ENCODE data around the gene PRDX1. TPM values are rescaled to one million over a fixed set of nuclear protein-coding genes. Genes with fewer than 3 reads are reported as not detected.
"Not testable (repeated sequence)": the region's sequence is repeated elsewhere in the genome, so short reads cannot be mapped to it uniquely, and the experiment has no call there.

The PRDX1 gene
- total RNA-seq, 2 experiments from 2014 or later, result 473 to 580 TPM

DNA sequence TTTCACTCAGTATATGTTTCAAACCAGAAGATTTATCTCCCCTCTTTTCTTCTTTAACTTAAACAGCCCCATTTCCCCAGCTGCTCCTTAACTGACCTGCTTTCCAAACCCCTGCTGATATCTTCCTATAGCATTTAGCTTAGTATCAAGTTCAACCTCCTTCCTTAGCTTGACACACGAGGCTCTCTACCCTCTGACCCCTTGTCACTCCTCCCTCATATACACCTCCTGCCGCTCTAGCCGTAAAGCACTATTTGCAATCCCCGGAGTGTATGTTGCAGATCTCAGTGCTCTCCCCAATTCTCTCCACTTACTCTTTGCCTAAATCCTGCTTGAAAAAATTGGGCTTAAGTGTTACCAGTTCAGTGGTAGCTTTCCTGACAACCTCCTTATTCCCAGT is 15.2 kb upstream of the PRDX1 start:
- no peak overlapping the region for H3K27ac Mint-ChIP-seq
- H3K4me3 Mint-ChIP-seq, result no peak overlapping the region
- intact Hi-C loops (cut with DNase I, micrococcal nuclease), result loop anchor here in 1 of 2 experiments (2.0 kb wide), 1 partner anchor 14 kb away; no protein-coding TSS in a partner anchor
- peaks cover 13% of the 10 kb centered on the region for H3K4me1 Mint-ChIP-seq
- no peaks in the 10 kb centered on the region for H3K27me3 Mint-ChIP-seq
- H3K36me3 Mint-ChIP-seq (ENCODE audit: low read depth), result no peaks in the 10 kb centered on the region
- ChIA-PET CTCF (interaction anchor here (0.5 to 1.2 kb wide), 4 partner anchors 12 to 116 kb away, joined by 3 to 4 read pairs (median 3); no protein-coding TSS in a partner anchor), POLR2A (interaction anchor here (1.6 kb wide), 1 partner anchor 15 kb away, joined by 11 read pairs; the partner anchor contains the start of gene PRDX1)
- DNase-seq, result no peak
- ATAC-seq, result no peak
- no peaks in the 10 kb centered on the region for H3K9me3 Mint-ChIP-seq (ENCODE audit: low read depth)

DNA sequence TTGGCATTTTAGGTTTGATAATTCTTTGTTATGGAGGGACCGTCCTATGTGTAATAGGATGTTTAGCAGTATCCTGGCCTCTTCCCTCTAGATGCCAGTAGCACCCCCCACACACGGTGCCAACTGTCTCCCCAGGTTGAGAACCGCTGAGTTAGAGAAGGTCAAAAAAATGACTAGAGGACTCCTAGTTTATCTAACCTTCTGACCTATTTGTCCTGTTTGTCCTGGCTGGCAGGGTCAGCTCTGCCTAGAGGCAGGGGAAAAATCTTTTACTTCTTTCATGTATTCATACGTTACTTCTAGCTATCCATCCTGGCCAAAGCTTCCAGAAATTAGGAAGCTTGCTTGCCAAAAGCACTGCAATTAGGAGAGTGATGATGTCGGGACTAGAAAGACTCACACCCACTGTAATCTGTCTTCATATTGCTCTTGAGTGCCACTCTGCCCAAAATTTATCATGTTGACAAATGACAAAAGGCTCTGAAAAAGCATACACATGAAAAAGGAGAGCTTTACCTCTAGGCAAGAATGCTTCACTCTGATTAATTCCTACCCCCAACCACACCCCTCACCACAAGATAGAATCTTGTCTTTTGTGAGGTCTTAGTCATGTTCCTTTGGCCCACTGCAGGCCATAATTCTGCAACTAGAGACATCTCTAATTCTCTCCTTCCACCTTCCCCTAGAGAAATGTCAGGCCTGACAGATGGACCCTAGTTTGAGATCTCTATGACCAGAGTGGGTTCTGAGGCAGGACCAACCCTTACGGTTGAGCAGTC is 14.5 kb upstream of the PRDX1 start:
- peak; percentile 93 for ATAC-seq
- no peaks in the 10 kb centered on the region for H3K36me3 Mint-ChIP-seq (ENCODE audit: low read depth)

DNA sequence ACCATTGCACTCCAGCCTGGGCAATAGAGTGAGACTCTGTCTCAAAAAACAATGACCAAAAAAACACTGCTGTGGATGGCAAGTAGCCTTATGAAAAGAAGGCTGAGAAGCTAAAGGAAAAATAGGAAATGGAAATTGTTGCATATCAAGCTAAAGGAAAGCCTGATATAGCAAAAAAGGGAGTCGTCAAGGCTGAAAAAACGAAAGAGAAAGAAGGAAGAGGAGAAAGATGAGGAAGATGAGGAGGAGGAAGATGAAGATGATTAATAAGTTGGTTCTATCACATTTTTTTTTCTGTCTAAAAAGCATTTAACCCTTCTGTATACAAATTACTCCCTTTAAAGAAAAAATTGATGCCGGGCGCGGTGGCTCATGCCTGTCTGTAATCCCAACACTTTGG is 10.2 kb upstream of the PRDX1 start:
- DNase-seq, result no peak
- no peaks in the 10 kb centered on the region for H3K9me3 Mint-ChIP-seq (ENCODE audit: low read depth)
- no peaks in the 10 kb centered on the region for H3K36me3 Mint-ChIP-seq (ENCODE audit: low read depth)
- H3K27ac Mint-ChIP-seq, result no peak overlapping the region
- H3K4me3 Mint-ChIP-seq, result no peak overlapping the region
- ChIA-PET POLR2A (interaction anchor here (0.5 kb wide), 1 partner anchor 13 kb away, joined by 3 read pairs; no protein-coding TSS in a partner anchor), CTCF (interaction anchor here (0.6 kb wide), 1 partner anchor 31 kb away, joined by 4 read pairs; the partner anchor contains the start of gene MMACHC)
- H3K4me1 Mint-ChIP-seq, result peaks cover 12% of the 10 kb centered on the region
- intact Hi-C loops (cut with DNase I, micrococcal nuclease), result no loop called here
- H3K27me3 Mint-ChIP-seq, result no peaks in the 10 kb centered on the region
- ATAC-seq, result no peak

More for the DNA sequence above, 14.5 kb upstream of the PRDX1 start:
- intact Hi-C loops (cut with DNase I, micrococcal nuclease), result loop anchor here in 1 of 2 experiments (2.0 kb wide), 1 partner anchor 13 kb away; no protein-coding TSS in a partner anchor
- Mint-ChIP-seq H3K27me3 (no peaks in the 10 kb centered on the region), H3K27ac (no peak overlapping the region), H3K4me1 (peaks cover 15% of the 10 kb centered on the region), H3K9me3 (ENCODE audit: low read depth) (no peaks in the 10 kb centered on the region), H3K4me3 (no peak overlapping the region)
- no peak for DNase-seq
- ChIA-PET POLR2A (interaction anchor here (1.6 kb wide), 1 partner anchor 15 kb away, joined by 11 read pairs; the partner anchor contains the start of gene PRDX1), CTCF (interaction anchor here (0.7 to 1.2 kb wide), 6 partner anchors 12 to 727 kb away, joined by 3 to 5 read pairs (median 3); partner anchors contain the start of gene PRDX1)

DNA sequence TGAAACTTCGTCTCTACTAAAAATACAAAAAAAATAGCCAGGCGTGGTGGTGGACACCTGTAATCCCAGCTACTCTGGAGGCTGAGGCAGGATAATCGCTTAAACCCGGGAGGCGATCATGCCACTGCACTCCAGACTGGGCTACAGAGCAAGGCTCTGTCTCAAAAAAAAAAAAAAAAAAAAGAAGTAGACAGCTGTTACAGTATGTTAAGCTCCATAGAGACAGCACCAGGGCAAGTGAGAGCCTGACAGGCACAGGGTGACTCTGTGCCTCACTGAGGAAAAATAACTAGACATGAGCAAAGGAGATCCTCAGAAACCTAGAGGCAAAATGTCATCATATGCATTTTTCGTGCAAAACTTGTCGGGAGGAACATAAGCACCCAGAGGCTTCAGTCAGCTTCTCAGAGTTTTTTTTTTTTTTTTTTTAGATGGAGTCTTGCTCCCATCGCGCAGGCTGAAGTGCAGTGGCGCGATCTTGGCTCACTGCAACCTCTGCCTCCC is 9.0 kb upstream of the PRDX1 start:
- Mint-ChIP-seq H3K9me3 (ENCODE audit: low read depth) (no peaks in the 10 kb centered on the region), H3K36me3 (ENCODE audit: low read depth) (no peaks in the 10 kb centered on the region), H3K4me3 (no peak overlapping the region), H3K27ac (no peak overlapping the region), H3K27me3 (peaks cover 2% of the 10 kb centered on the region), H3K4me1 (peaks cover 2% of the 10 kb centered on the region)
- intact Hi-C loops (cut with DNase I, micrococcal nuclease), result no loop called here
- ChIA-PET CTCF (interaction anchor here (1.3 kb wide), 1 partner anchor 18 kb away, joined by 4 read pairs; no protein-coding TSS in a partner anchor), POLR2A (no interaction called here)
- ATAC-seq (no peak), DNase-seq (no peak)

DNA sequence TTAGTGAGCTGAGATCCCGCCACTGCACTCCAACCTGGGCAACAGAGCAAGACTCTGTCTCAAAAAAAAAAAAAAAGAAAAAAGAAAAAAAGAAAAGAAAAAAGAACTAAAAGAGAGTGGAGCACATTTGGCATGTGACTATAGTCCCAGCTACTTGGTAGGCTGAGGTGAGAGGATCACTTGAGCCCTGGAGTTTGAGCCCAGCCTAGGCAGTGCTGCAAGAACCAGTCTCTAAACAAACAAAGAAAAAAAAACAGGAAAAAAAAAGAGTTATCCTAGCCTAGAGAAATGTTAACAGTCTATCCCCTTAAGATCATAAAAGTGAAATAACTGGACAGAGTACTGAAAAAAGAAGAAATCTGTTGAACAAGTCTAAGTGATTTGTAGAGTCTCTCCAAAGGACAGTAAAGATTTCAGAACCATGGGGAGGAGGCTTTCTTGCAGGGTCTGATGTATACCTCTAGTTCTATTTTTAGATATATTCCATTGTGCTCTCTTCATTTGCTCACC is 4.5 kb upstream of the PRDX1 start:
- Mint-ChIP-seq H3K27me3 (peaks cover 4% of the 10 kb centered on the region), H3K9me3 (ENCODE audit: low read depth) (no peaks in the 10 kb centered on the region), H3K4me3 (no peak overlapping the region), H3K36me3 (ENCODE audit: low read depth) (peaks cover under 1% of the 10 kb centered on the region), H3K27ac (no peak overlapping the region), H3K4me1 (peaks cover 24% of the 10 kb centered on the region)
- intact Hi-C loops (cut with DNase I, micrococcal nuclease), result loop anchor here in 1 of 2 experiments (2.0 kb wide), 1 partner anchor 223 kb away; no protein-coding TSS in a partner anchor
- no peak for ATAC-seq
- no peak for DNase-seq
- ChIA-PET POLR2A (no interaction called here), CTCF (interaction anchor here (1.0 kb wide), 1 partner anchor 41 kb away, joined by 4 read pairs; no protein-coding TSS in a partner anchor)

DNA sequence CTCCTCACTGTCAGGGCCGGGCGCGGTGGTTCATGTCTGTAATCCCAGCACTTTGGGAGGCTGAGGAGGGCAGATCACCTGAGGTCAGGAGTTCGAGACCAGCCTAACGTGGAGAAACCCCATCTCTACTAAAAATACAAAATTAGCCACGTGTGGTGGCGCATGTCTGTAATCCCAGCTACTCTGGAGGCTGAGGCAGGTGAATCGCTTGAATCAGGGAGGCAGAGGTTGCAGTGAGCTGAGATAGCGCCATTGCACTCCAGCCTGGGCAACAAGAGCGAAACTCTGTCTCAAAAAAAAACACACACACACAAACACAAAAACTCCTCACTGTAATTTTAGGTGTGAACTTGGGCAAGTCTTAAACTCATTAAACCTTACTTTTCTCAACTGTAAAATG is 2.3 kb upstream of the PRDX1 start:
- DNase-seq; H3K9me3 Mint-ChIP-seq (ENCODE audit: low read depth); H3K27me3 Mint-ChIP-seq; ATAC-seq; H3K36me3 Mint-ChIP-seq (ENCODE audit: low read depth); H3K4me3 Mint-ChIP-seq; H3K27ac Mint-ChIP-seq: not testable (repeated sequence)
- ChIA-PET POLR2A (interaction anchor here (0.6 kb wide), 1 partner anchor 33 kb away, joined by 3 read pairs; the partner anchor contains the start of gene TESK2), CTCF (interaction anchor here (0.8 to 1.7 kb wide), 3 partner anchors 19 to 45 kb away, joined by 4 to 8 read pairs (median 5); no protein-coding TSS in a partner anchor)
- intact Hi-C loops (cut with DNase I, micrococcal nuclease), result loop anchor here (2.0 to 5.0 kb wide), 4 partner anchors 13 to 747 kb away; partner anchors contain the start of genes GPBP1L1 (in 1 of the 2), RPS8 (in 1 of the 2) and TMEM69 (in 1 of the 2)
- peaks cover 37% of the 10 kb centered on the region for H3K4me1 Mint-ChIP-seq

DNA sequence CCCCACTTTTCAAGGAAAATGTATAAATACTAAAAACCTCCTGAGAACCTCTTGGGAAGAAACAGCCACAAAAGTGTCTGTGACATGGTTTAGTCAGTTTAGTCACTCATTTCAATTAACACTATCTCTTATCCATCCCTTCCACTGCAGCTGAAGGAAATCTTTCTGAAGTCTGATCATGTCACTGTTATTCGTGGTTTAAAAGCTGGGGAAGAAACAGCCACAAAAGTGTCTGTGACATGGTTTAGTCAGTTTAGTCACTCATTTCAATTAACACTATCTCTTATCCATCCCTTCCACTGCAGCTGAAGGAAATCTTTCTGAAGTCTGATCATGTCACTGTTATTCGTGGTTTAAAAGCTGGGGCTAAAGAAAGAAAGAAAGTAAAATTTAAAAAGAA is 1.8 kb upstream of the PRDX1 start:
- intact Hi-C loops (cut with DNase I, micrococcal nuclease), result loop anchor here (2.0 to 5.0 kb wide), 4 partner anchors 13 to 746 kb away; partner anchors contain the start of genes GPBP1L1 (in 1 of the 2), RPS8 (in 1 of the 2) and TMEM69 (in 1 of the 2)
- peaks cover 42% of the 10 kb centered on the region for H3K4me1 Mint-ChIP-seq
- H3K36me3 Mint-ChIP-seq (ENCODE audit: low read depth), result peaks cover 15% of the 10 kb centered on the region
- peak; percentile 11 for ATAC-seq
- H3K27ac Mint-ChIP-seq, result peak overlapping the region; percentile 58
- H3K9me3 Mint-ChIP-seq (ENCODE audit: low read depth); H3K27me3 Mint-ChIP-seq; POLR2A ChIA-PET; DNase-seq: not testable (repeated sequence)
- CTCF ChIA-PET, result interaction anchor here (0.8 to 1.7 kb wide), 3 partner anchors 20 to 46 kb away, joined by 4 to 8 read pairs (median 5); no protein-coding TSS in a partner anchor
- H3K4me3 Mint-ChIP-seq, result peak overlapping the region; percentile 23

DNA sequence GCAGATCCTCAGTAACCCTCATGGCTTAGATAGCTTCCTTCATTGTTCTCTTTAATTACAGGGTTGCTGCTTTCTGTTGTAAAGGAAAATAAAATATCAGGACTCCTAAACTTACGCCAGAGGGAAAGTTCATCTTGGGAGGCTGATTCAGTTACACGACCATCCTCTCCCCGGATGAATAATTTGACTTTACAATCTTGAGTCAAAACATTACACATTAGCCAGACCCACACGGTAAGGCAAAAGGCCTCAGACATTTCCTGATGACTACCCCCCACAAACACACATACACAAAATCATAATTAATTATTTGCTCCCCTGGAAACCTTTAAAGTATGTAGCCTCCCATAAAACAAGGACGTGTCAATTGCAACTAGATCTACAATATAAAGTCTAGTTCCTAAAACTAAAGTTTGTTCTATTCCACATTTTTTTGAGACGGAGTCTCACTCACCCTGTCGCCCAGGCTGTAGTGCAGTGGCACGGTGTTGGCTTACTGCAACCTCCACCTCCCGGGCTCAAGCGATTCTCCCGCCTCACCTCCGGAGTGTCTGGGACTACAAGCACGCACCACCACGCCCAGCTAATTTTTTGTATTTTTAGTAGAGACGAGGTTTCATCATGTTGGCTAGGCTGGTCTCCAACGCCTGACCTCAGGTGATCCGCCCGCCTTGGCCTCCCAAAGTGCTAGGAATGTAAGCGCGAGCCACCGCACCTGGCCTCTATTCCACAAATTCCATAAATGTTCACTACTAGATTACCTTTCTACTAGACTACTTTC is 830 bp upstream of the PRDX1 start:
- ATAC-seq, result peak; percentile 28
- Mint-ChIP-seq H3K4me1 (peaks cover 42% of the 10 kb centered on the region), H3K27me3 (peaks cover 4% of the 10 kb centered on the region), H3K4me3 (peak overlapping the region; percentile 96), H3K36me3 (ENCODE audit: low read depth) (peaks cover 16% of the 10 kb centered on the region), H3K27ac (peak overlapping the region; percentile 94), H3K9me3 (ENCODE audit: low read depth) (no peaks in the 10 kb centered on the region)
- CTCF ChIA-PET, result interaction anchor here (0.6 to 2.6 kb wide), 5 partner anchors 10 to 47 kb away, joined by 3 to 14 read pairs (median 8); partner anchors contain the start of gene AKR1A1
- intact Hi-C loops (cut with DNase I, micrococcal nuclease), result loop anchor here (1.0 to 5.0 kb wide), 6 partner anchors 14 to 745 kb away; partner anchors contain the start of genes TMEM69 (in 2 of the 2), GPBP1L1 (in 1 of the 2) and RPS8 (in 1 of the 2)
- DNase-seq, result peak; percentile 31
- POLR2A ChIA-PET, result interaction anchor here (0.5 to 2.7 kb wide), 34 partner anchors 13 to 801 kb away, joined by 3 to 27 read pairs (median 4); partner anchors contain the start of genes AKR1A1, CCDC163, EIF2B3 and GPBP1L1

DNA sequence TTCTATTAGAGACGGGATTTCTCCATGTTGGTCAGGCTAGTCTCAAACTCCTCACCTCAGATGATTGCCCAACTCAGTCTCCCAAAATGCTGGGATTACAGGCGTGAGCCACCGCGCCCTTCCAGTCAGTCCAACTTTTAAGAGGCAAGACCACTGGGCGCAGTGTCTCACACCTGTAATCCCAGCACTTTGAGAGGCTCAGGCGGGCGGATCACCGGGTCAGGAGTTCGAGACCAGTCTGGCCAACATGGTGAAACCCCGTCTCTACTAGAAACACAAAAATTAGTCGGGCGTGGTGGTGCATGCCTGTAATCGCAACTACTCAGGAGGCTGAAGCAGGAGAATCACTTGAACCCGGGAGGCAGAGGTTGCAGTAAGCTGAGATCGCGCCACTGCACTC is 1.9 kb downstream of the PRDX1 start:
- not testable (repeated sequence) for H3K9me3 Mint-ChIP-seq (ENCODE audit: low read depth); ATAC-seq; DNase-seq; H3K27ac Mint-ChIP-seq; H3K27me3 Mint-ChIP-seq
- ChIA-PET POLR2A (interaction anchor here (1.0 to 1.5 kb wide), 2 partner anchors 18 to 49 kb away, joined by 3 to 5 read pairs; no protein-coding TSS in a partner anchor), CTCF (interaction anchor here (1.0 to 2.4 kb wide), 4 partner anchors 19 to 50 kb away, joined by 3 to 12 read pairs (median 11); partner anchors contain the start of gene AKR1A1)
- peaks cover 40% of the 10 kb centered on the region for H3K36me3 Mint-ChIP-seq (ENCODE audit: low read depth)
- H3K4me1 Mint-ChIP-seq, result peaks cover 51% of the 10 kb centered on the region
- intact Hi-C loops (cut with DNase I, micrococcal nuclease), result loop anchor here (2.0 to 5.0 kb wide), 4 partner anchors 19 to 742 kb away; partner anchors contain the start of genes CCDC163 (in 1 of the 2), GPBP1L1 (in 1 of the 2), MMACHC (in 1 of the 2) and RPS8 (in 1 of the 2)
- peak overlapping the region; percentile 96 for H3K4me3 Mint-ChIP-seq

DNA sequence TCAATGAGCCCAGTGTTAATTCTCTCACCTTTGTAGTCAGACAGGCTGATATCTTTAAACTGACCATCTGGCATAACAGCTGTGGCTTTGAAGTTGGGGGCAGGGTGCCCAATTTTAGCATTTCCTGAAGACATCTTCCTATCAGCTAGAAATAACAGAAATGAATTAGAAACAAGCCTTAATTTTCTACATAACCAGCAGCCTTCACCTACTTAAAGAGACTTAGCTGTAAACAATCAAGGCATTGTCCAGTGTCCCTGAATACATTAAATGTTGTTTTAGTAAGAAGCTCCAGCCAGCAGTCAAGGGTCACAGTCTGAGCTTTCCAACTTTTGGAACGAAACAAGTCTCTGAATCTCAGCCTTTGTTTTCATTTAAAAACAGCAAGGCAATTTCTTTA is 2.8 kb downstream of the PRDX1 start:
- DNase-seq (no peak), ATAC-seq (no peak)
- Mint-ChIP-seq H3K9me3 (ENCODE audit: low read depth) (no peaks in the 10 kb centered on the region), H3K36me3 (ENCODE audit: low read depth) (peaks cover 48% of the 10 kb centered on the region), H3K4me3 (peak overlapping the region; percentile 96), H3K4me1 (peaks cover 49% of the 10 kb centered on the region), H3K27ac (no peak overlapping the region), H3K27me3 (no peaks in the 10 kb centered on the region)
- intact Hi-C loops (cut with DNase I, micrococcal nuclease), result no loop called here
- CTCF ChIA-PET, result interaction anchor here (0.6 to 2.2 kb wide), 6 partner anchors 18 to 175 kb away, joined by 3 to 12 read pairs (median 3); partner anchors contain the start of genes CCDC163 and MMACHC
- POLR2A ChIA-PET, result interaction anchor here (0.8 to 1.5 kb wide), 4 partner anchors 13 to 797 kb away, joined by 3 to 5 read pairs (median 3); no protein-coding TSS in a partner anchor
